ENCODE results near the gene SPIN3.
A peak's percentile ranks its signal among the peaks of the same experiment; 100 is the strongest.
"Not testable (repeated sequence)": the region's sequence is repeated elsewhere in the genome, so short reads cannot be mapped to it uniquely, and the experiment has no call there.

The SPIN3 gene

DNA sequence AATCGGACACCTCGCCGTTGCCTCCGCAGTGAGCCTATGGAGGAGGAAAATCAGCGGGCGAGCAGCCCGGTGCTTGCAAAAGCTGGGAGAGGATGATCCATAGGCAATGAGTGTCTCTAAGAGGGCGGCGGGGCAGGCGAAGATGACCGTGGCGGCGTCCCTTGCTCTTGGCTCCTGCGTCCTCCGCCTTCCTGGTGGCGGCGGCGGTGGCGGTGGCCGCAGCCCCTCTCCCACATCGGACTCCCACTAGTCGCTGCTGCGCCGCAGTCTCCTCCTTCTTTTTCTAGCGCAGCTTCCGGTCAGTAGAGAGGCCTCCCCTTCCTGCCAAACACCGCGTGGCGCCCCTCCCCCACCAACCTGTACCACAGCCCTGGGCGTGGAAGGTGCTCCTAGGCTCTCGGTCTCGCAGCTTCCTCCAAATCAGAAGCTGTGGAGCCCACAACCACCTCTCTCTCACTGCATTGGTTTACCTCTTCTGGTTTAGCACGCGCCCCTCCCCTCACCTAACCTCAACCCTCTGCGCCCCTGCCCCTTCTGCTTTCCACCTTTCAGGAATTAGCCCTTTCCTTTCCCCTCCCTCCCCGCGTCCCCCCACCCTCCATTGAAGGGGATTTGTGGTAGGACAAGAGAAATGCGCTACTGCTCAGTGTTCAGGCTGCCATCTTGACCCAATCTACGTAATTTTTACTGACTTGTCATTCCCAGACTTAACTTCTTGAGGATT lies at the start of gene SPIN3:
TSS of gene SPIN3 (minus strand) at position 271 of the 724 bp plus-strand sequence. CDS start 594 bp downstream, outside the sequence.
- peak within 1 kb of the TSS; percentile 58 for H3K4me3 ChIP-seq (ENCODE audit: low read depth, low read length)
- DNase-seq (ENCODE audit: low read depth, low spot score): peak; percentile 76
- in situ Hi-C loops (cut with HindIII; ENCODE audit: low sequenced_read_pairs): no loop called here
- TF ChIP-seq, protein P1, sequence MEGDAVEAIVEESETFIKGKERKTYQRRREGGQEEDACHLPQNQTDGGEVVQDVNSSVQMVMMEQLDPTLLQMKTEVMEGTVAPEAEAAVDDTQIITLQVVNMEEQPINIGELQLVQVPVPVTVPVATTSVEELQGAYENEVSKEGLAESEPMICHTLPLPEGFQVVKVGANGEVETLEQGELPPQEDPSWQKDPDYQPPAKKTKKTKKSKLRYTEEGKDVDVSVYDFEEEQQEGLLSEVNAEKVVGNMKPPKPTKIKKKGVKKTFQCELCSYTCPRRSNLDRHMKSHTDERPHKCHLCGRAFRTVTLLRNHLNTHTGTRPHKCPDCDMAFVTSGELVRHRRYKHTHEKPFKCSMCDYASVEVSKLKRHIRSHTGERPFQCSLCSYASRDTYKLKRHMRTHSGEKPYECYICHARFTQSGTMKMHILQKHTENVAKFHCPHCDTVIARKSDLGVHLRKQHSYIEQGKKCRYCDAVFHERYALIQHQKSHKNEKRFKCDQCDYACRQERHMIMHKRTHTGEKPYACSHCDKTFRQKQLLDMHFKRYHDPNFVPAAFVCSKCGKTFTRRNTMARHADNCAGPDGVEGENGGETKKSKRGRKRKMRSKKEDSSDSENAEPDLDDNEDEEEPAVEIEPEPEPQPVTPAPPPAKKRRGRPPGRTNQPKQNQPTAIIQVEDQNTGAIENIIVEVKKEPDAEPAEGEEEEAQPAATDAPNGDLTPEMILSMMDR (IDR thresholded peaks at IDR 0.05; ENCODE audit: low read depth, low read length): no peak

- TF ChIP-seq, protein P1 (IDR thresholded peaks at IDR 0.05; ENCODE audit: low read depth, low read length): no peak
- in situ Hi-C loops (cut with HindIII; ENCODE audit: low sequenced_read_pairs): no loop called here
- DNase-seq (ENCODE audit: low read depth, low spot score): no peak
- no peak overlapping the region for H3K4me3 ChIP-seq (ENCODE audit: low read depth, low read length)
Measured at GRCh38 chrX:57044245-57044644, 48.9 kb upstream of the SPIN3 start.

DNA sequence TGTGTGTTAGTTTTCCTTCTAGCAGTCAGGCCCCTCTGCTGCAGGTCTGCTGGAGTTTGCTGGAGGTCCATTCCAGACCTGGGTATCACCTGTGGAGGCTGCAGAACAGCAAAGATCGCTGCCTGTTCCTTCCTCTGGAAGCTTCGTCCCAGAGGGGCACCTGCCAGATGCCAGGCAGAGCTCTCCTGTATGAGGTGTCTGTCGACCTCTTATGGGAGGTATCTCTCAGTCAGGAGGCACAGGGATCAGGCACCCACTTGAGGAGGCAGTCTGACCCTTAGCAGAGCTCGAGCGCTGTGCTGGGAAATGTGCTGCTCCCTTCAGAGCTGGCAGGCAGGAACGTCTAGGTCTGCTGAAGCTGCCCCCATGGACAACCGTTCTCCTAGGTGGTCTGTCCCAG lies 41.9 kb upstream of the SPIN3 start:
- in situ Hi-C loops (cut with HindIII; ENCODE audit: low sequenced_read_pairs): not testable (repeated sequence)

DNA sequence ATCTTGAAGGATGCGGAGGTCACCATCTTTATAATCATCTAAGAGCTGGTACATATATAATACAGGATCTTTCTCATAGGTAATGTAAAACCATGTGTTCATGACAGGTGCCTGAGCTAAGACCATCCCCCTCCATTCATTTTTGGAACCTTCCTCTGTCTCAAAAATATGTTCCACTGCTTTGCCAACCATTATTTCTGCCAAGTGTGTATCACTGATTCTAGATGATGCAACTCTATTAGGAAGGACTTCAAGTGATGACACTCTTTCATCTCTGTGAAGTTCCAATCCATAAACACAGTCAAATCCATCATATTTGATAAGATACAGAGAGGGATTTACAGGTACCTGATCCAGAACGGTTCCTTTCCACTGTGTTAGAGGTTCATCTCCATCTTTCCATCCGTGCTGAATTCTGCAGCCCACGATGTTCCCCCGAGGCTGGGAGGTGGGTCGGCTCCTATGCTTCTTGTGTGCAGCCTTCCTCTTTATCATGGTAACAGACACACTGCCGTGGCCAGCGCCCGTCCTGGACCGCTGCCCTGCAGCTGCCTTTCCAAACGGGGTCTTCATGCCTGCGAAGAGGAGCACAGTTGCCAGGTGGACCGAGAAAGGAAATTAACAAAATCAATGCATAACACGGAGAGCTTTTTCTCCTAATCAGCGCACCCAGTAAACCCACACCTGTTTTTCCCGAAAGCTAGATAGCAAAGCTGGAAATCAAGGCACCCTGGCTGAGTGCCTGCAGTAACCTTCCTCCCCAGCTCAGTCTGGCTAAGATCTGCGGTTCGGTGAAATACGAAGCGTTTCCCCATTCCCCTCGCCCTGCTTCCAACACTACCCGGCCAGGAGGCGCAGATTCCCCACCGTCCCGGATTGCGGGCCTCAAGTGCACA lies 718 bp downstream of the SPIN3 start:
- in situ Hi-C loops (cut with HindIII; ENCODE audit: low sequenced_read_pairs): no loop called here
- TF ChIP-seq, protein P1 (IDR thresholded peaks at IDR 0.05; ENCODE audit: low read depth, low read length): no peak
- peak; percentile 1 for DNase-seq (ENCODE audit: low read depth, low spot score)
- peak overlapping the region; percentile 58 for H3K4me3 ChIP-seq (ENCODE audit: low read depth, low read length)

More for the DNA sequence above, 41.9 kb upstream of the SPIN3 start:
- not testable (repeated sequence) for DNase-seq (ENCODE audit: low read depth, low spot score); H3K4me3 ChIP-seq (ENCODE audit: low read depth, low read length)

DNA sequence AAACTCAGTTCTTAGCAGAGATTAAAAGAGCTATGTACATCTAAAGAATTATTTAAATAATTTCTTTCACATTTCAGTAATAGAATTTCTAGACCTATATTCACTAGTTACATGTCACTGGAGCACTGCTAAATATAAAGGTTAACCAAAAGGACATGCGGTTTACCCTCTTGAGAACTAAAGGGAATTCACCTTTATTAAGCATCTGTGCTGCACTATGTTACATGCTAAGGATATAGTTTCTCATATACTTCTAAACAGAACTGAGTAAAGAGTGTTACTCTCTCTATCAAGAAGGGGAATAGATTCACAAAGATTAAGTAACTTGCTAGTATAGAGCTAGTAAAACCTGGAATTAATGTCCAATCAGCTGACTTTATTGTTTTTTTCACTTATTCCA lies 7.6 kb downstream of the SPIN3 start:
- in situ Hi-C loops (cut with HindIII; ENCODE audit: low sequenced_read_pairs): no loop called here

DNA sequence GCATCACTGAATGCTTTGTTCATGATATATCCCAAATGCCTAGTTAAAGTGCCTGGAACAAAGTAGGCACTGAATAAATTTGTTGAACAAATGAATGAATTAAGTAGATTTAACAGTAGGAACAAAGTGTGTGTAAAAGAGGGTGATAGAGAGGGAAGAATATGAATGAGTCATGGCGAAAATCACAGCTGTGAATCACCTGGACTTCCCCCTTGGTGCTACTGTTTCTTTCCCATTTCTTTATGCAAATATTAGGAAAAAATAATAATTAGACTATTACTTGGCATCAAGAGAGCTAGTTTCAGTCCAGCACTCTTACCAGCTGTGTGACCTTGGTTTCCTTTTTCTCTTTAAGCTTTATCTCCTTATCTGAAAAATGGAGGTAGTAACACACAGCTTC lies 9.2 kb downstream of the SPIN3 start:
- no peak for DNase-seq (ENCODE audit: low read depth, low spot score)
- H3K4me3 ChIP-seq (ENCODE audit: low read depth, low read length): no peak overlapping the region
- TF ChIP-seq, protein P1 (IDR thresholded peaks at IDR 0.05; ENCODE audit: low read depth, low read length): no peak
- in situ Hi-C loops (cut with HindIII; ENCODE audit: low sequenced_read_pairs): no loop called here

More for the DNA sequence above, 7.6 kb downstream of the SPIN3 start:
- no peak for DNase-seq (ENCODE audit: low read depth, low spot score)
- TF ChIP-seq, protein P1 (IDR thresholded peaks at IDR 0.05; ENCODE audit: low read depth, low read length): no peak
- H3K4me3 ChIP-seq (ENCODE audit: low read depth, low read length): no peak overlapping the region

- in situ Hi-C loops (cut with HindIII; ENCODE audit: low sequenced_read_pairs): no loop called here
- DNase-seq (ENCODE audit: low read depth, low spot score): peak; percentile 38
- no peak overlapping the region for H3K4me3 ChIP-seq (ENCODE audit: low read depth, low read length)
- TF ChIP-seq, protein P1 (IDR thresholded peaks at IDR 0.05; ENCODE audit: low read depth, low read length): peak; percentile 65
Measured at GRCh38 chrX:56978172-56978571, 17.2 kb downstream of the SPIN3 start.
